HG03175 (cell line): ENCODE measurements around the gene AFG3L2.

Source experiments
- ATAC-seq: cut with Tn5 transposase; IDR thresholded peaks from one replicate; pipeline ENCODE4 v1.9.1; 2021; ENCODE audit warnings: mild to moderate bottlenecking, moderate library complexity; ENCODE audit not compliant: unreplicated experiment

The AFG3L2 gene

GRCh38 chr18:12362473-12363174 is 14.4 kb downstream of the AFG3L2 start:
- ATAC-seq: no peak

GRCh38 chr18:12361770-12362378 is 15.2 kb downstream of the AFG3L2 start:
- no peak for ATAC-seq

- ATAC-seq: no peak
Measured at GRCh38 chr18:12359515-12359927, 17.5 kb downstream of the AFG3L2 start.

- no peak for ATAC-seq
Measured at GRCh38 chr18:12352188-12352587, 24.8 kb downstream of the AFG3L2 start.

GRCh38 chr18:12347895-12348294 is 29.1 kb downstream of the AFG3L2 start:
- ATAC-seq: no peak

- no peak for ATAC-seq
Measured at GRCh38 chr18:12346240-12346565, 30.8 kb downstream of the AFG3L2 start.

GRCh38 chr18:12345491-12346239 is 31.4 kb downstream of the AFG3L2 start:
- no peak for ATAC-seq

- no peak for ATAC-seq
Measured at GRCh38 chr18:12342661-12343060, 34.4 kb downstream of the AFG3L2 start.

- no peak for ATAC-seq
Measured at GRCh38 chr18:12340945-12341660, 35.9 kb downstream of the AFG3L2 start.

GRCh38 chr18:12338382-12338781 is 38.6 kb downstream of the AFG3L2 start:
- ATAC-seq: no peak

- ATAC-seq: no peak
Measured at GRCh38 chr18:12336887-12337286, 40.1 kb downstream of the AFG3L2 start.

GRCh38 chr18:12336171-12336613 is 40.8 kb downstream of the AFG3L2 start:
- ATAC-seq: no peak

- ATAC-seq: no peak
Measured at GRCh38 chr18:12335503-12335902, 41.5 kb downstream of the AFG3L2 start.

- ATAC-seq: no peak
Measured at GRCh38 chr18:12334863-12335262, 42.2 kb downstream of the AFG3L2 start.

- ATAC-seq: no peak
Measured at GRCh38 chr18:12334366-12334808, 42.6 kb downstream of the AFG3L2 start.

- ATAC-seq: no peak
Measured at GRCh38 chr18:12333506-12334290, 43.3 kb downstream of the AFG3L2 start.

- no peak for ATAC-seq
Measured at GRCh38 chr18:12330766-12331165, 46.3 kb downstream of the AFG3L2 start.

- ATAC-seq: no peak
Measured at GRCh38 chr18:12329125-12329698, 47.8 kb downstream of the AFG3L2 start.

- no peak for ATAC-seq
Measured at GRCh38 chr18:12328179-12328823, 48.7 kb downstream of the AFG3L2 start.
